NB4 (cell line): ENCODE data around the gene CLEC7A.

Source experiments
- DNase-seq: peaks from one replicate; pipeline ENCODE4 v3.0.0; 2010; ENCODE audit warnings: low read depth
- H3K4me3 ChIP-seq: one replicate; pipeline ENCODE4 v1.5.1; 2011; ENCODE audit warnings: mild to moderate bottlenecking, low read depth, low read length, moderate library complexity
- MYC ChIP-seq: IDR thresholded peaks from 2 replicates; pipeline ENCODE4 v1.6.1; 2011; ENCODE audit warnings: low read depth, low read length
- POLR2A ChIP-seq: IDR thresholded peaks from 2 replicates; pipeline ENCODE4 v1.6.1; 2011; ENCODE audit warnings: mild to moderate bottlenecking; ENCODE audit not compliant: insufficient read length; ENCODE audit errors: extremely low read depth
- TF ChIP-seq, protein P1 (sequence below): IDR thresholded peaks from 2 replicates; pipeline ENCODE4 v1.6.1; 2011; ENCODE audit warnings: low read depth, low read length
- TF ChIP-seq, protein P2 (sequence below): IDR thresholded peaks from one replicate; pipeline ENCODE4 v1.5.1; 2012; ENCODE audit warnings: low read depth, low read length

CLEC7A gene

DNA sequence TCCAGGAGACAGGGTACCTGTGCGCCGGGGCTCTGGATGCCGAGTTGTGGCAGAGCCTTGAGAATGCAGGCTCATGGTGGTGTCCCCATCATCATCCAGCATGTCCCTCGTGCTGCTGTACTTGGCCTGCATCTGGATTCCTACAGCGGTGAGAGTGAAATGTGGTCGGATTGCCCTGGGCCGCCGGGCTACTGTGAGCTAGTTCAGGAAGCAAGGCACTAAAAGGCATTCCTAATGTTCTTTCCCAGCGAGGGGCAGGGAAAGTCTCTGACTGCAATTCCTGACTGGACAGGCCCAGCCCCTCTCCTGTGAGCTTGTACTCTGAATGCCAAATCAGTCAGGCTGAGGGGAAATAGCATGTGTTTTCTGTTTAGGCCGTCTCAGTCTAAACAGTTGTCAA lies 31.2 kb downstream of the CLEC7A start, which contains the start of gene CLEC1A:
CLEC1A (minus strand) TSS at position 195 of the 400 bp plus-strand sequence; CDS start at position 132, 63 bp downstream.
- no peak within 1 kb of the TSS for H3K4me3 ChIP-seq
- TF ChIP-seq MYC: no peak
- TF ChIP-seq, protein P1, sequence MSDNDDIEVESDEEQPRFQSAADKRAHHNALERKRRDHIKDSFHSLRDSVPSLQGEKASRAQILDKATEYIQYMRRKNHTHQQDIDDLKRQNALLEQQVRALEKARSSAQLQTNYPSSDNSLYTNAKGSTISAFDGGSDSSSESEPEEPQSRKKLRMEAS: no peak
- TF ChIP-seq, protein P2, sequence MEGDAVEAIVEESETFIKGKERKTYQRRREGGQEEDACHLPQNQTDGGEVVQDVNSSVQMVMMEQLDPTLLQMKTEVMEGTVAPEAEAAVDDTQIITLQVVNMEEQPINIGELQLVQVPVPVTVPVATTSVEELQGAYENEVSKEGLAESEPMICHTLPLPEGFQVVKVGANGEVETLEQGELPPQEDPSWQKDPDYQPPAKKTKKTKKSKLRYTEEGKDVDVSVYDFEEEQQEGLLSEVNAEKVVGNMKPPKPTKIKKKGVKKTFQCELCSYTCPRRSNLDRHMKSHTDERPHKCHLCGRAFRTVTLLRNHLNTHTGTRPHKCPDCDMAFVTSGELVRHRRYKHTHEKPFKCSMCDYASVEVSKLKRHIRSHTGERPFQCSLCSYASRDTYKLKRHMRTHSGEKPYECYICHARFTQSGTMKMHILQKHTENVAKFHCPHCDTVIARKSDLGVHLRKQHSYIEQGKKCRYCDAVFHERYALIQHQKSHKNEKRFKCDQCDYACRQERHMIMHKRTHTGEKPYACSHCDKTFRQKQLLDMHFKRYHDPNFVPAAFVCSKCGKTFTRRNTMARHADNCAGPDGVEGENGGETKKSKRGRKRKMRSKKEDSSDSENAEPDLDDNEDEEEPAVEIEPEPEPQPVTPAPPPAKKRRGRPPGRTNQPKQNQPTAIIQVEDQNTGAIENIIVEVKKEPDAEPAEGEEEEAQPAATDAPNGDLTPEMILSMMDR: no peak
- DNase-seq: no peak

DNA sequence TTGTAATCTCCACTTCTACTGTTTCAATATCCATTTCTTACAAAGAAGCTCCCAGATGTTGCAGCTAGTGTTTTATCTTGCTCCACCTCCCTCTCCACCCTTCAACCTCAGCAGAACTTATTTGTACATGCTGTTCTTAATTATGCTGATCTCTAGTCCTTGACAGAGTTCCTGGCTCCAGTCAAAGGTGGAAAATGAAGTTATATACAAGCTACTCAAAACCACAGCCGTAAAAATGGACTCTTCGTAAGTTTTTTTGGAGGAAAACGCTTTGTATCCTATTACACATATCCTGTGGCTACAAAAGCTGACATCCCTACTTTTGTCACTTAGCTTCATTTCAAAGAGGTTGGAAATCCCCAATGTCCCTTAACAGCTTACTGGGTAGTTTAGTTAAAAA lies 32.5 kb downstream of the CLEC7A start:
- H3K4me3 ChIP-seq: no peak overlapping the region
- TF ChIP-seq, protein P2: no peak
- no peak for TF ChIP-seq MYC
- TF ChIP-seq, protein P1: no peak
- no peak for DNase-seq

DNA sequence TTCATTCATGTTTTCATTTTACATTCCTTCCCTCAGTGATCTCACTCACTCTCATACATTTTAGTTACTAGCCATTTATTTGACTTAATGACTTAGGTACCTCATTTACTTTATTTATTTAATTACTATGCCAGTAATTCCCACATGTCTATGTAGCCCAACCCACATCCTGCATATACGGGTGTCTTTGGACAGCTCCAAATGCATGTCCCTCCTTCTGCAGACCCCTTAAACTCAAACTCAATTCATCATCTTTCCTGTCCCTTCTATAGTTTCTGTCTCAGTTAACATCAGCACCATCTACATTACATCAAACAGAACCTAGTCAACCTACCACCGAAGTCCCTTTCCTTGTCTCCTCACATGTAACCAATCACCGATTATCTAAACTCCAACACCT lies 34.0 kb downstream of the CLEC7A start:
- DNase-seq: no peak
- H3K4me3 ChIP-seq: no peak overlapping the region
- TF ChIP-seq, protein P1: no peak
- no peak for TF ChIP-seq MYC
- TF ChIP-seq, protein P2: no peak
- no peak for TF ChIP-seq POLR2A

DNA sequence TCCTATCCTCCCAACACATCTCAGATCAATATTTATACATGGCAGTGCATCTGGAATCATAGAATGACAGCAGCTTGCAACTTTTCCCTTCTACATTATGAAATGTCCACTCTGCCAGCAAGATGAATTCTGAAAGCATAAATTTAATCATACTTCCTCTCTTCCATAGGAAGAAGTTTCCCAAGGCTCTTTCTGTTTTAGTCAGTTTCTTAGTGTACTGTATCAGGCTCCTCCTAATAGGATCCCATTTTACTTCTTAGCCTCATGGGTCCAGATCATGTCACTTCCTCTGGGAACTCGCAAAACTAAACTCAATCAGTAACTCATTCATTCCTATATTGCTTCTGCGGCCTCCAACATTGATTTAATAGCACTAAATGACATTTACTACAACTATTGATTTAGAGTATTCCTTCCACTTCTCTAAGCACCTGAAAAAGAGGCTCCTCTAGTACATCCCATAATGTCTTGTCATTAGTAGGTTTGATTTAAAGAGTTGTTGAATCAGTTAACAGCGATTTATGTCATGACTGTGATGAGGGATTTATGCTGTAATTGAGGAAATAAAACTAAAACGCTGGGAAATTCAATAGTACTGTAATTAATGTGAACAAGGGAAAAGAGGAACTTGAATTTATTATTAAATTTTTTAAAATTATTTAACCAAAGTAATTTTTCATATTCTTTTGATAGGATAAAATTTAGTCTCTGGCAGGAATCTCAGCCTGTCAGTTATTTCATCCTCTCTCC lies 35.2 kb downstream of the CLEC7A start:
- no peak overlapping the region for H3K4me3 ChIP-seq
- TF ChIP-seq POLR2A (no peak), MYC (no peak)
- TF ChIP-seq, protein P2: no peak
- TF ChIP-seq, protein P1: no peak
- no peak for DNase-seq

DNA sequence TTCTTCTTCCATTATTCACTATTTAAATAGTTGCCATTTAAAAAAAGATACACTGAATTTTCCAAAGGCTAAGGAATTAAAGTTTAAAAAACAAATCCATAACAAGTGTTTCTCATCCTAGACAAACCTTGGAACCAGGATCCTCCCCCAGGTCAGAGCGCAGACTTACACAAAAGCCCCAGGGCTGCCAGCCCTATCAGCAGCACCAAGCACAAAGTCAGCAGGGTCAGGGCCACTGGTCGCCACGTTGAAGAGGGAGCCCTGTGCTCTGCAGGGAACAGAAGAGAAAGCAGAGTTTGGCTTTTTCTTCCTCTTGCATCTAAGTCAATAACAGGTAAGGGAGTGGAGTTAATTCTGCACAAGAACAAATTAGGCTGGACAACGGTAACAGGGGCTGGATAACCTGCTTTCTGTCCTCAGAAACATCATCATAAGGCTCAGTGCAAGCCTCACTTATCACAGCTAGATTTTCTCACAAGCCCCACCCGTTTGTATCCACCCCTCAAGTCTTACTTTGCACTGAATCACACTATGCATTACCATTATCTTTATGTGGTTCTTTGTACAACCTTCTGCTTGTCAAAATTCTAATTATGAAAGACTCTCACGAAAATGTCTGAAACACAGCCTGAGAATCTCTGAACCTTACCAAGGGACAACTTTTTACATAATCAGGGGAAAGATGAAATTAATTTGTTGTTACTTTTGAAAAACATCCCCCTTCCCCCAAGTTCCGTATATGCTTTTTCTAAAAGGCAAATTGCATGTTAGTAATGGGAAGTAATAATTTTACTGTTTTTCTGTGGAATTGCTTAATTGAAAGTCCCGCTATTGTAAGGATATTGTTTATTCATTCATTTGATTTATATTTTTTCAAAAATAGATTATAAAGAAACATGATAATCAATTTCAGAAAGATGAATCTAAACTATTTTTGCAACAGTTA lies 40.8 kb downstream of the CLEC7A start:
- no peak for DNase-seq
- no peak overlapping the region for H3K4me3 ChIP-seq
- no peak for TF ChIP-seq MYC
- TF ChIP-seq, protein P1: no peak
- TF ChIP-seq, protein P2: no peak
- no peak for TF ChIP-seq POLR2A
